Inflammatory macrophage treated with lipopolysaccharide for 4 hours (primary cell): ENCODE data around the gene HRC.
A peak's percentile ranks its signal among the peaks of the same experiment; 100 is the strongest.
"Not testable (repeated sequence)": the region's sequence is repeated elsewhere in the genome, so short reads cannot be mapped to it uniquely, and the experiment has no call there.

Experiments
- DNase-seq: peaks from one replicate; pipeline ENCODE4 v3.0.0-alpha.2; 2020

Gene HRC

GRCh38 chr19:49160450-49161189 is 5.4 kb upstream of the HRC start:
- no peak for DNase-seq

DNA sequence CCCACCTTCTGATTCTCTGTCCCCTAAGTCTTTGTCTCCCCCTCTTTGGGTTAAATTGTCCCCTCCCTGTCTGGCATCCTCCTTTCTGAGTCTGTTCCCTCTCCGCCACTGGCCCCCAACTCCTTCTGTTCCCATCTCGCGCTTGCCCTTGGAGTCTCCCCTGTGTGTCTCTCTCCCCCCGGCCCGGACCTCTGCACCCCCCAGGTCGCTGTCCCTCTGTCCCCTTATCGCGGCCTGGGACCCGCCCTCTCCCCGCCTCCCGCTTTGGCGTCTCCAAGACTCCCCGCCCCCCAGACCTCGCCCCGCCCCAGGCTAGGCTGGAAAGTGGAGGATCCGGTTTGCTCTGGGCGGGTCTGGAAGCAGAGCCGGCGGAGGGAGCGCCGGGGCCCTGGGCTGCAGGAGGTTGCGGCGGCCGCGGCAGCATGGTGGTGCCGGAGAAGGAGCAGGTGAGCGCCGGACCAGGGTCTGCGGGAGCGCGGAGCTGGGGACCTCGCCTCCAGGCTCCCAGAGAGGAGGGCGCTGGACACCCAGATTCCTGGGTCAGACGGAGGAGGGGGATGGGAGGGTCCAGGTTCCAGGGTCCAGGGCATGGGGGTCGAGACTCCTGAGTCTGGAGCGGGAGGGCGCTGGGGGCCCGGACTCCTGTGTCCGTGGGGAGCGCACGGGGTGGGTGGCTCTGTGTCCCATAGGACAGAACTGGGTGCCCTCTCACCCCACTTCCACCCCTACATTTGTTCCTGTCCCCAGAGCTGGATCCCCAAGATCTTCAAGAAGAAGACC is 2.4 kb upstream of the HRC start, which contains the start of gene TRPM4:
TRPM4 (plus strand) TSS at position 348 of the 780 bp plus-strand sequence; CDS start at position 423, 75 bp downstream.
- peak; percentile 80 for DNase-seq

GRCh38 chr19:49155820-49156346 is 687 bp upstream of the HRC start:
- no peak for DNase-seq

DNA sequence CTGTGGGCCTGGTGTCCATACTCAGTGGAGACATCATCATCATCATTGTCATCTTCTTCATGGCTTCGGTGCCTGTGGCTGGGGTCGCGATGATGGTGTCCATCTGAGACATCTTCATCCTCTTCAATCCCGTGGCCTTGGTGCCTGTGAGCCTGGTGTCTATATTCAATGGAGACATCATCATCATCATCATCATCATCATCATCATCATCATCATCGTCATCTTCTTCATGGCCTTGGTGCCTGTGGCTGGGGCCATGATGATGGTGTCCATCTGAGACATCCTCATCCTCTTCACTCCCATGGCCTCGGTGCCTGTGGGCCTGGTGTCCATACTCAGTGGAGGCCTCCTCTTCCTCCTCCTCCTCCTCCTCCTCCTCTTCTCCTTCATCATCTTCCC is 917 bp downstream of the HRC start:
- no peak for DNase-seq

DNA sequence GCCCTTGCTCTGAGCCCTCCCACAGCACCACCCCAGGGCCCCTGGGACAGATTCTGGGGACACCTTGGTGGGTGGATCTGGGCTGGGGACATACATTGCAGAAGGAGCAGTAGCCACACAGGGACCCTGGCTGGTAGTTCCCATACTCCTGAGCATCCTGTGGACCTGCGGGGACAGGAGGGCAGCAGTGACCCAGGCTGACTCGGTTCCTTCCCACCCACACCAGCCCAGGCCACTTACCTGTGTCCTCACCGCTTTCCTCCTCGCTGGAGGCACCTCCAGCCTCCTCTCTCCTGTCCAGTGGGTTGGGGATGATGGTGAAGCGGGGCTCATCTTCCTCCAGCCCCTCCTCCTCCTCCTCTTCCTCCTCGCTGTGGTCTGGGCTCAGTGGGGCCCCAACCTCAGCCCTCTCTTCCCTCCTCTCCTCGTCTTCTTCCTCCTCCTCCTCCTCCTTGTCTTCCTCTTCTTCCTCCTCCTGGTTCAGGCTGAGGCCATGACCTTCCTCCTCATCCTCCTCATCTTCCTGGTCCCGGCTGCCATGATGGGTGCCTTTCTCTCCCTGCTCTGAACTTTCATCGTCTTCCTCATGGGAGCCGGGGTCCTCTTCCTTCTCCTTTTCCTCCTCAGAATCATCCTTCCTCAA is 1.9 kb downstream of the HRC start:
- DNase-seq, result no peak

DNA sequence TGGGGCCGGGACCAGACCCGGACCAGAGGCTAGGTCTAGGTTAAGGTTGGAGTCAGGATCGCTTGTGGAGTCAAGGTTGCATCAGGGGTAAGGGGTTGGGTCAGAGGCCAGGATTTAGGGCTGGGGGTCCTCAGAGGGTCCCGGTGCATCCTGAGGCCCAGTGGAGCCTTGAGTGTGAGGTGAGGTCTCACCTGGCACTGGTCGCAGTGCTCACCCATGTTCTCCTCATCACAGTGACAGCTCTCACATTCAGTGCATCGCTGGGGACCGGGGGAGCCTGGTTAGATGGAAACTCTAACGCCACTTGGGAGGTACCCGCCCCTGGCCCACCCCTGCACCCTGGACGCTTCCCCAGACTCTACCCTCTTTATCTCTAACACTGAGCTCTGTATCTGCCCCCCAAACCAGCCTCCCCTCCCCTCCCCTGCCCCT is 3.1 kb downstream of the HRC start:
- no peak for DNase-seq

GRCh38 chr19:49151267-49152118 is 3.7 kb downstream of the HRC start:
- peak; percentile 39 for DNase-seq

DNA sequence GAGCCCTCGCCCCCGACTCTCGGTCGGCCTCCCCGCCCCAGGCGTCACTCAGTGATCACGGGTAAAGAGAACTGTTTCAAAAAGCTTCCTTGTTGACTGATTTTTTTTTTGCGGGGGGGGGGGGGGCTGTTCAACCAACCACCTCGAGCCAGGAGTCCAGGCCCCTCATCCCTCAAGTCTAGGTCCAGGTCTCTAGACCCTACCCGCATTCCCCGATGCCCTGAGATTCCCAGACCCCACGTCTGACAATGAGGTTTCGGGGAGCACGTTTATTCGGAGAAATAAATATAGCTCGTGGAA is 4.3 kb downstream of the HRC start:
- no peak for DNase-seq

DNA sequence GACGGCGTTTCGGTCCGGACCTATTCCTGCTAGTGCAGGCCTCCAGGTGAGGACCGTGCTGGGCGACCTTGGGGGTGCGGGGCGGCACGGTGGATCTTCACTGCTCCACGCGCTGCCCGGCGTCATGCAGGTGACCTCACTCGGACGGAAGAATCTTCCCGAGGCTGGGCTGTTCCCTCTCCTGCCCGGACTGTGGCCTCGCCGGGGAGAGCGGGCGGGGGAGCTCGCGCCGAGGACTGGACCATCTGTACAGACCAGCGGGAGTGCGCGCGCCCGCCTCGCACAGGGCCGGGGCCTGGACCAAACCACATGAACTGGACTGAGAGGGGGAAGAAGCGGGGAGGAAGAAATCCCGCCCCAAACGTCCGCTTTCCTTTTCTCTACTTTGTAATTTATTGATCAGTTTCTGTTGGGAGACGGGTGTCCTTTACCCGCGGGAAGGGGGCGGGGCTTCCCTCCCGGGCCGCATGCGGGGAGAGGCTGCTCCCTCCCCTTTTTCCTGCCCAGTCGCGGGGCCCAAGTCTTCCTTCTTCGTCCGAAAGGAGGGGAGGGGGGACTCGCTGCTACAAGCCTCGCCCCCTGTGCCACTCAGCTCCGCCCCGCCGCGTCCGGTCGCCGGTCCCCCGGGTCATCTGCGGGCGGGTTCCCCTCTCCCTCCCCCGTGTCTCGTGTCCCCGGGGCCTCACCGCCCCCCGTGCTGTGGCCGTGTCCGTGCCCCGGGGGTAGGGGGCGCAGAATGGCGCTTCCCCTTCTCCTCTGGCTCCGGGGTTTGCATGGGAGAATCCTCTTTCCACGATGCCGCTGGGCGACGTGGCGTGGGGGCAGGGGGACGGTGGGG is 4.9 kb downstream of the HRC start:
- DNase-seq, result peak; percentile 66

DNA sequence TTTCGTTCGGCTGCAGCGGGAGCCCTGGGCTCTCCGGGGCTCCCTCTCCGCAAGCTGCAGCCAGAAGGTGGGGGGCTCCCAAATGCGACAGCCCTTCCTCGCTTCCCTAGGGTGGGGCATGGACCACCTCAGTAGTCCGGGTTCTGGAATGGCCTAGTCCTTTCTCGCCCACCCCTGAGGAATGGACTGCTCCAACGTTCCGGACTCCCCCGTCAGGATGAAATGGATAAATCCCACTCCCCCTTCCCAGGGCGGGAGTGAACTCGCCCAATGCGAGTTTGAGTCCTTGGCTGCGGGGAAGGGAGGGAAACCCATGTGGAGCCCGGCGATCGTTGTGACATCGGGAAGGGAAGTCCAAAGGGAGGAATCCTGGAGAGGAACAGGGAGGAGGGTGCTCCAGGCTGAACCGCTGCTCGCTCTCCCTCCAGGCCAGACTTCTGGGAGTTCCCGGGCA is 5.5 kb downstream of the HRC start:
- DNase-seq, result peak; percentile 34

GRCh38 chr19:49148784-49149651 is 6.2 kb downstream of the HRC start:
- peak; percentile 84 for DNase-seq

DNA sequence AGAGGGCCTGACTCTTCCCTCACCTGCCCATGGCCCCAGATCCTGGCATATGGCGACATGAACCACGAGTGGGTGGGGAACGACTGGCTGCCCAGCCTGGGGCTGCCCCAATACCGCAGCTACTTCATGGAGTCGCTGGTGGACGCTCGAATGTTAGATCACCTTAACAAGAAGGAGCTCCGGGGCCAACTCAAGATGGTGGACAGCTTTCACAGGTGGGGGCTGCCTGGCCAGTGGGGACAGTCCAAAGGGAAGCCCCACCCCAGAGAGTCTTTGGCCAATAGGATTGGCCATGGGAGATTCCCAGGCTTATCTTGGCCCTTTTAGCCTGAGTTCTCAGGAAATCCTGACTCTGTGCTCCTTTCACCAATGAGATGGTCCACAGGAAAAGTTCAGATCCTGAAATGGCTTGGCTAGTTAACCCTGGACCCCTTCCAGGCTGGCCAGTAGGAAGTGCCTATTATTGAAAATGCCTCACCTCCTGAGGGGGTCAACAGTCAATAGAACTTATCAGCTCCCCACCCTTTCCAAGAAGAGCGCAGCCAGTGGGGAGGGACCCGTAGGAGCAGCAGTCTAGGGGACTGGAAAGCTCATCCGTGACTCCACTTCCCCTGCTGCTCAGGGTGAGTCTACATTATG is 7.0 kb downstream of the HRC start:
- DNase-seq, result no peak

- not testable (repeated sequence) for DNase-seq
Measured at GRCh38 chr19:49146408-49146770, 8.8 kb downstream of the HRC start.

- DNase-seq, result peak; percentile 58
Measured at GRCh38 chr19:49145573-49146407, 9.4 kb downstream of the HRC start.

- DNase-seq, result peak; percentile 73
Measured at GRCh38 chr19:49142866-49143335, 12.3 kb downstream of the HRC start.

DNA sequence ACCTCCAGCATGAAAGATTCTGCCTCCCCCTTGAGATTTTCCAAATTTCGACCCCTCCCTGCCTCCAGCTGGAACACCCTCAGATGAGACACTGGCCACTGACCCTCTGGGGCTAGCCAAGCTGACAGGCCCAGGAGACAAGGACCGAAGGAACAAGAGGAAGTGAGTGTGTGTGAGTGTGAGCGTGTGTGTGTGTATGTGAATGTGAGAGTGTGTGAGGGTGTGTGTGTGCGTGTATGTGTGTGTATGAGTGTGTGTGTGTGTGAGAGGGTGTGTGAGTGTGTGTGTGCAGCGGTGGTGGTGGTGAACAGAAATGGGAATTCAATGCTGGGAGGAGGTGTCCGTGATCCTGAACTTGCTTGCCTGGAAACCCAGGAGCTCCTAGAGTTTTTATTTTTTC is 13.8 kb downstream of the HRC start:
- DNase-seq, result no peak

- DNase-seq, result no peak
Measured at GRCh38 chr19:49140951-49141350, 14.2 kb downstream of the HRC start.

- no peak for DNase-seq
Measured at GRCh38 chr19:49136771-49137171, 18.4 kb downstream of the HRC start.

GRCh38 chr19:49135686-49136085 is 19.5 kb downstream of the HRC start:
- DNase-seq, result no peak
